Dermis microvascular lymphatic vessel endothelial cell (primary cell): ENCODE data around the gene M6PR. TPM values are rescaled to one million over a fixed set of nuclear protein-coding genes. Genes with fewer than 3 reads are reported as not detected.

ENCODE experiments used
- DNase-seq, 2 donors: peaks; one replicate each; pipeline versions ENCODE4 v3.0.0 to v3.0.0-alpha.2; 2010; ENCODE audit warnings: low read depth in 2 of 2
- total RNA-seq: library from RNA; depleted of rRNA; stranded (reverse); fragments of >200 nt; gene quantifications from 2 replicates; pipeline ENCODE4 v1.2.1, GENCODE V29; 2014

The M6PR gene
- 212 and 232 TPM in 2 replicates for total RNA-seq

GRCh38 chr12:8949342-8950220 lies at the start of gene M6PR:
Gene M6PR (minus strand): TSS chr12:8949645. CDS start chr12:8946404, 3,241 bp downstream.
- peak; percentile 79 to 94 for DNase-seq

- peak in 1 of 2 donors; percentile 6 for DNase-seq
Observed at GRCh38 chr12:8996682-8997405, 47.4 kb upstream of the M6PR start.

GRCh38 chr12:8995021-8995775 lies 45.8 kb upstream of the M6PR start:
- DNase-seq: no peak

GRCh38 chr12:8993827-8994226 lies 44.4 kb upstream of the M6PR start:
- DNase-seq: no peak

GRCh38 chr12:8991371-8992345 lies 42.2 kb upstream of the M6PR start:
- no peak for DNase-seq

GRCh38 chr12:8989413-8989812 lies 40.0 kb upstream of the M6PR start, which contains the start of gene KLRG1:
Gene KLRG1 (plus strand): TSS chr12:8989546. CDS start chr12:8989636, 90 bp downstream.
- no peak for DNase-seq

- DNase-seq: no peak
Observed at GRCh38 chr12:8987685-8988084, 38.2 kb upstream of the M6PR start.

GRCh38 chr12:8987163-8987562 lies 37.7 kb upstream of the M6PR start:
- DNase-seq: no peak

GRCh38 chr12:8985213-8985754 lies 35.8 kb upstream of the M6PR start:
- no peak for DNase-seq

GRCh38 chr12:8980137-8980536 lies 30.7 kb upstream of the M6PR start:
- DNase-seq: no peak

GRCh38 chr12:8970432-8970831 lies 21.0 kb upstream of the M6PR start:
- no peak for DNase-seq

- no peak for DNase-seq
Observed at GRCh38 chr12:8969861-8970411, 20.5 kb upstream of the M6PR start.

GRCh38 chr12:8968761-8969160 lies 19.3 kb upstream of the M6PR start:
- DNase-seq: no peak

- no peak for DNase-seq
Observed at GRCh38 chr12:8960176-8960575, 10.7 kb upstream of the M6PR start.

- DNase-seq: no peak
Observed at GRCh38 chr12:8958066-8958465, 8.6 kb upstream of the M6PR start.

GRCh38 chr12:8957561-8957960 lies 8.1 kb upstream of the M6PR start:
- no peak for DNase-seq

GRCh38 chr12:8956772-8957171 lies 7.3 kb upstream of the M6PR start:
- no peak for DNase-seq

- no peak for DNase-seq
Observed at GRCh38 chr12:8956073-8956472, 6.6 kb upstream of the M6PR start.

- no peak for DNase-seq
Observed at GRCh38 chr12:8953773-8954402, 4.4 kb upstream of the M6PR start.

- DNase-seq: no peak
Observed at GRCh38 chr12:8951744-8952143, 2.3 kb upstream of the M6PR start.
